Measurements from ENCODE around the gene CAPN15.

DNA sequence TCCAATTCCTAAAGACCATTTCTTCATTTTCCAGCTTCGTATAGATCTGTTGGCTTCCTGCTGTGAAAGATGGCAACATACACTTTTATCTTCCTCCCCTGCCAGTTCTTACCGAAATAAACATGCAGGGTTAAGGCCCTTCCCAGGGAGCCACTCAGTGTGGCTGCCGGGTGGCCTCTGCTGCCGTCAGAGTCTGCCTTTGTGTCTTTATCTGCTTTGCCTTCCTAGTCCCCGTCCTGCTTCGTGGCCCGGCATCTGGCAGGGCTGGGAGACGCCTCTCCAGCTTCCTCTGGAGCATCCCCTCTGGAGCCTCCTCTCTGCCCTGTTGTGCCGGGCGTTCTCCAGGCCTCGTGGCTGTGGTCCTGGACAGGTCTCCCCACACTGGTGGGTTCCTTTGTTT is 30.3 kb upstream of the CAPN15 start:
- TF ChIP-seq POLR2A (IDR thresholded peaks at IDR 0.05) (no peak), EP300 (IDR thresholded peaks at IDR 0.05) (no peak), POLR2AphosphoS5 (IDR thresholded peaks at IDR 0.05) (no peak)
- TF ChIP-seq, protein P1, sequence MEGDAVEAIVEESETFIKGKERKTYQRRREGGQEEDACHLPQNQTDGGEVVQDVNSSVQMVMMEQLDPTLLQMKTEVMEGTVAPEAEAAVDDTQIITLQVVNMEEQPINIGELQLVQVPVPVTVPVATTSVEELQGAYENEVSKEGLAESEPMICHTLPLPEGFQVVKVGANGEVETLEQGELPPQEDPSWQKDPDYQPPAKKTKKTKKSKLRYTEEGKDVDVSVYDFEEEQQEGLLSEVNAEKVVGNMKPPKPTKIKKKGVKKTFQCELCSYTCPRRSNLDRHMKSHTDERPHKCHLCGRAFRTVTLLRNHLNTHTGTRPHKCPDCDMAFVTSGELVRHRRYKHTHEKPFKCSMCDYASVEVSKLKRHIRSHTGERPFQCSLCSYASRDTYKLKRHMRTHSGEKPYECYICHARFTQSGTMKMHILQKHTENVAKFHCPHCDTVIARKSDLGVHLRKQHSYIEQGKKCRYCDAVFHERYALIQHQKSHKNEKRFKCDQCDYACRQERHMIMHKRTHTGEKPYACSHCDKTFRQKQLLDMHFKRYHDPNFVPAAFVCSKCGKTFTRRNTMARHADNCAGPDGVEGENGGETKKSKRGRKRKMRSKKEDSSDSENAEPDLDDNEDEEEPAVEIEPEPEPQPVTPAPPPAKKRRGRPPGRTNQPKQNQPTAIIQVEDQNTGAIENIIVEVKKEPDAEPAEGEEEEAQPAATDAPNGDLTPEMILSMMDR (IDR thresholded peaks at IDR 0.05): no peak
